GM18873 (cell line): ENCODE results near the gene ASTN1.
"Not testable (repeated sequence)": the region's sequence is repeated elsewhere in the genome, so short reads cannot be mapped to it uniquely, and the experiment has no call there.

ENCODE experiments used
- ATAC-seq: cut with Tn5 transposase; IDR thresholded peaks from one replicate; pipeline ENCODE4 v1.9.1; 2021; ENCODE audit warnings: mild to moderate bottlenecking, moderate library complexity, moderate number of reproducible peaks; ENCODE audit not compliant: unreplicated experiment, low FRiP score

ASTN1 gene

GRCh38 chr1:177116941-177117340, 47.6 kb downstream of the ASTN1 start:
- ATAC-seq = no peak

- no peak for ATAC-seq
Observed at GRCh38 chr1:177106614-177107365, 57.7 kb downstream of the ASTN1 start.

GRCh38 chr1:177106196-177106595, 58.3 kb downstream of the ASTN1 start:
- ATAC-seq = no peak

- ATAC-seq = no peak
Observed at GRCh38 chr1:177103005-177103852, 61.3 kb downstream of the ASTN1 start.

GRCh38 chr1:177092001-177092400, 72.5 kb downstream of the ASTN1 start:
- no peak for ATAC-seq

- no peak for ATAC-seq
Observed at GRCh38 chr1:177091040-177091439, 73.5 kb downstream of the ASTN1 start.

GRCh38 chr1:177088966-177089365, 75.5 kb downstream of the ASTN1 start:
- ATAC-seq = no peak

GRCh38 chr1:177082855-177083693, 81.4 kb downstream of the ASTN1 start:
- ATAC-seq = no peak

GRCh38 chr1:177080564-177080963, 83.9 kb downstream of the ASTN1 start:
- ATAC-seq = no peak

GRCh38 chr1:177077734-177078499, 86.6 kb downstream of the ASTN1 start:
- ATAC-seq = no peak

GRCh38 chr1:177077006-177077405, 87.5 kb downstream of the ASTN1 start:
- ATAC-seq = no peak

- ATAC-seq = not testable (repeated sequence)
Observed at GRCh38 chr1:177074811-177075210, 89.7 kb downstream of the ASTN1 start.

- ATAC-seq = no peak
Observed at GRCh38 chr1:177069490-177069889, 95.0 kb downstream of the ASTN1 start.

- no peak for ATAC-seq
Observed at GRCh38 chr1:177067752-177068410, 96.6 kb downstream of the ASTN1 start.

GRCh38 chr1:177065430-177065829, 99.1 kb downstream of the ASTN1 start:
- no peak for ATAC-seq

GRCh38 chr1:177063648-177064047, 100.9 kb downstream of the ASTN1 start:
- no peak for ATAC-seq

GRCh38 chr1:177054542-177054941, 110.0 kb downstream of the ASTN1 start:
- ATAC-seq = no peak

- no peak for ATAC-seq
Observed at GRCh38 chr1:177053648-177054047, 110.9 kb downstream of the ASTN1 start.

- no peak for ATAC-seq
Observed at GRCh38 chr1:177048314-177049069, 116.0 kb downstream of the ASTN1 start.
